GM23338 (cell line): ENCODE measurements around the gene SSH2. TPM values are rescaled to one million over a fixed set of nuclear protein-coding genes. Genes with fewer than 3 reads are reported as not detected.

Experiments used
- ATAC-seq: fragments of 200-7000 bp; cut with Tn5 transposase; 3 replicates; pipeline ENCODE4 v1.9.1; 2020
- DNase-seq: peaks from one replicate; pipeline ENCODE4 v3.0.0-alpha.2; 2015; ENCODE audit warnings: low spot score
- H2AFZ ChIP-seq: fragments of 200-600 bp; sonication (generic); 2 replicates; pipeline ENCODE4 v1.8.0; 2016; ENCODE audit warnings: antibody characterized with exemption, mild to moderate bottlenecking, moderate library complexity
- H3F3A ChIP-seq: fragments of 200-600 bp; sonication (generic); replicated peaks from 2 replicates; pipeline ENCODE4 v1.8.0; 2017; ENCODE audit warnings: antibody characterized with exemption, mixed run types, low read depth
- H3K27ac ChIP-seq: fragments of 200-600 bp; sonication (generic); 2 replicates; pipeline ENCODE4 v1.6.1; 2016; ENCODE audit warnings: low read depth
- H3K27me3 ChIP-seq: fragments of 200-600 bp; sonication (generic); 2 replicates; pipeline ENCODE4 v1.8.0; 2016; ENCODE audit warnings: mild to moderate bottlenecking, mixed run types, moderate library complexity; ENCODE audit not compliant: insufficient read depth
- H3K36me3 ChIP-seq: fragments of 200-600 bp; sonication (generic); 2 replicates; pipeline ENCODE4 v1.8.0; 2016; ENCODE audit warnings: mild to moderate bottlenecking; ENCODE audit not compliant: insufficient read depth
- H3K4me1 ChIP-seq: fragments of 200-600 bp; sonication (generic); 2 replicates; pipeline ENCODE4 v1.8.0; 2016; ENCODE audit warnings: mild to moderate bottlenecking, moderate library complexity; ENCODE audit not compliant: insufficient read depth
- H3K4me2 ChIP-seq: fragments of 200-600 bp; sonication (generic); 2 replicates; pipeline ENCODE4 v1.7.1; 2017; ENCODE audit warnings: mixed run types
- H3K4me3 ChIP-seq: fragments of 200-600 bp; sonication (generic); 2 replicates; pipeline ENCODE4 v1.6.1; 2016; ENCODE audit warnings: mixed run types
- H3K79me2 ChIP-seq: fragments of 200-600 bp; sonication (generic); replicated peaks from 2 replicates; pipeline ENCODE4 v1.8.0; 2017; ENCODE audit warnings: mild to moderate bottlenecking; ENCODE audit not compliant: insufficient read depth
- H3K9me2 ChIP-seq: fragments of 200-600 bp; sonication (generic); 2 replicates; pipeline ENCODE4 v1.8.0; 2017; ENCODE audit not compliant: insufficient read depth
- H4K20me1 ChIP-seq: fragments of 200-600 bp; sonication (generic); replicated peaks from 2 replicates; pipeline ENCODE4 v1.8.0; 2017; ENCODE audit warnings: mild to moderate bottlenecking; ENCODE audit not compliant: insufficient read depth
- H3K27ac Mint-ChIP-seq: 2 replicates; pipeline ENCODE4 v1.8.0; 2020; ENCODE audit warnings: inconsistent platforms, mild to moderate bottlenecking, moderate library complexity, mixed read lengths
- H3K27me3 Mint-ChIP-seq: 3 replicates; pipeline ENCODE4 v1.8.0; 2022; ENCODE audit warnings: low read depth, mild to moderate bottlenecking, moderate library complexity, mixed read lengths, inconsistent platforms; ENCODE audit not compliant: insufficient read depth, poor library complexity
- H3K36me3 Mint-ChIP-seq: 3 replicates; pipeline ENCODE4 v1.8.0; 2021; ENCODE audit warnings: low read depth, mild to moderate bottlenecking, inconsistent platforms, moderate library complexity, mixed read lengths
- H3K4me1 Mint-ChIP-seq: 3 replicates; pipeline ENCODE4 v1.8.0; 2020; ENCODE audit warnings: mild to moderate bottlenecking, inconsistent platforms, mixed read lengths
- H3K4me3 Mint-ChIP-seq: 3 replicates; pipeline ENCODE4 v1.8.0; 2021; ENCODE audit warnings: moderate library complexity, mild to moderate bottlenecking, inconsistent platforms, mixed read lengths
- H3K9me3 Mint-ChIP-seq: 3 replicates; pipeline ENCODE4 v1.8.0; 2020; ENCODE audit warnings: moderate library complexity, mild to moderate bottlenecking, inconsistent platforms, mixed read lengths
- CREB1 ChIP-seq: fragments of 250-450 bp; sonication (Bioruptor Pico); IDR thresholded peaks from 2 replicates; pipeline ENCODE4 v1.5.0; 2020; ENCODE audit warnings: low read depth, mild to moderate bottlenecking, moderate library complexity
- ETS1 ChIP-seq: IDR thresholded peaks from 2 replicates; pipeline ENCODE4 v1.6.1; 2016; ENCODE audit warnings: antibody characterized with exemption
- EZH2 ChIP-seq: fragments of 200-600 bp; sonication (generic); IDR thresholded peaks from one replicate; pipeline ENCODE4 v1.8.0; 2017; ENCODE audit warnings: antibody characterized with exemption, mild to moderate bottlenecking, low read depth; ENCODE audit not compliant: unreplicated experiment
- EZH2phosphoT487 ChIP-seq: fragments of 200-600 bp; sonication (generic); IDR thresholded peaks from one replicate; pipeline ENCODE4 v1.8.1; 2018; ENCODE audit warnings: antibody characterized with exemption; ENCODE audit not compliant: unreplicated experiment
- JUNB ChIP-seq: IDR thresholded peaks from one replicate; pipeline ENCODE4 v1.6.1; 2016; ENCODE audit warnings: antibody characterized with exemption; ENCODE audit not compliant: unreplicated experiment
- NANOG ChIP-seq: IDR thresholded peaks from 2 replicates; pipeline ENCODE4 v1.6.1; 2016; ENCODE audit warnings: antibody characterized with exemption, borderline replicate concordance
- REST ChIP-seq: IDR thresholded peaks from one replicate; pipeline ENCODE4 v1.6.1; 2018; ENCODE audit warnings: antibody characterized with exemption; ENCODE audit not compliant: unreplicated experiment
- ZNF114 ChIP-seq: fragments of 250-450 bp; sonication (Bioruptor Pico); IDR thresholded peaks from 2 replicates; pipeline ENCODE4 v1.5.0; 2020; ENCODE audit warnings: mild to moderate bottlenecking, moderate library complexity
- ZNF331 ChIP-seq: fragments of 250-450 bp; sonication (Bioruptor Pico); IDR thresholded peaks from 2 replicates; pipeline ENCODE4 v1.5.0; 2020; ENCODE audit warnings: low read depth, mild to moderate bottlenecking, moderate library complexity
- ZNF462 ChIP-seq: fragments of 250-450 bp; sonication (Bioruptor Pico); IDR thresholded peaks from 2 replicates; pipeline ENCODE4 v1.5.0; 2020; ENCODE audit warnings: mild to moderate bottlenecking, moderate library complexity
- polyA plus RNA-seq: library from polyadenylated mRNA; unstranded; fragments of >200 nt; fragmentation: Nextera tagmentation; extraction: Ambion mirVana; gene quantifications from 2 replicates; pipeline ENCODE4 v1.2.1, GENCODE V29; 2016
- total RNA-seq: library from RNA; depleted of rRNA; stranded (reverse); fragments of >200 nt; shearing (Covaris generic); gene quantifications from 2 replicates; pipeline ENCODE4 v1.2.3, GENCODE V29; 2014

The SSH2 gene
- total and polyA plus RNA-seq, 2 experiments from 2014 or later: 9.9 to 12.1 TPM

GRCh38 chr17:29828676-29829284, 101.2 kb downstream of the SSH2 start:
- H3K4me1 Mint-ChIP-seq: peaks cover 17% of the 10 kb centered on the region
- no peak for DNase-seq
- no peak overlapping the region for H2AFZ ChIP-seq

More at GRCh38 chr17:29828676-29829284, 101.2 kb downstream of the SSH2 start:
- Histone ChIP-seq H3F3A (no peaks in the 10 kb centered on the region), H4K20me1 (no peaks in the 10 kb centered on the region), H3K27ac (no peak overlapping the region), H3K4me3 (no peak overlapping the region), H3K9me2 (peaks cover 2% of the 10 kb centered on the region; the same call in 1 of the 2 replicates), H3K4me2 (no peak overlapping the region), H3K27me3 (no peaks in the 10 kb centered on the region), H3K36me3 (no peaks in the 10 kb centered on the region), H3K79me2 (no peaks in the 10 kb centered on the region), H3K4me1 (0 out of 2 replicates have a peak, but pooled peaks cover 9% of the 10 kb centered on the region)
- Mint-ChIP-seq H3K27me3 (no peaks in the 10 kb centered on the region), H3K4me3 (no peak overlapping the region), H3K36me3 (no peaks in the 10 kb centered on the region), H3K27ac (no peak overlapping the region; the same call in 1 of the 2 replicates), H3K9me3 (no peaks in the 10 kb centered on the region)
- TF ChIP-seq ZNF114 (CRISPR knock-in tag) (no peak), EZH2 (no peak), CREB1 (CRISPR knock-in tag) (no peak), ZNF331 (CRISPR knock-in tag) (no peak), REST (no peak), ETS1 (no peak), ZNF462 (CRISPR knock-in tag) (no peak), JUNB (no peak), EZH2phosphoT487 (no peak), NANOG (no peak)
- ATAC-seq: no peak
